ENCODE measurements around the gene GRK7. TPM values are rescaled to one million over a fixed set of nuclear protein-coding genes. Genes with fewer than 3 reads are reported as not detected.

The GRK7 gene
- total RNA-seq, 1 experiment from 2014 or later: not detected

GRCh38 chr3:141728355-141728892 lies 34.8 kb upstream of the GRK7 start:
- Histone ChIP-seq H2BK15ac (ENCODE audit: low read depth, low read length) (no peak overlapping the region), H4K5ac (ENCODE audit: insufficient read length, low read depth, low read length) (no peak overlapping the region), H2AFZ (ENCODE audit: low read length) (no peak overlapping the region), H2BK20ac (ENCODE audit: low read depth, low read length, poor library complexity, severe bottlenecking) (no peak overlapping the region), H4K8ac (replicated peaks; ENCODE audit: insufficient read length, low read depth, low read length) (no peak overlapping the region), H3K27ac (ENCODE audit: insufficient read length, low read depth, low read length) (no peak overlapping the region), H3K23me2 (ENCODE audit: insufficient read length, low read depth, low read length, poor library complexity, severe bottlenecking) (no peaks in the 10 kb centered on the region), H3K79me1 (ENCODE audit: insufficient read depth, low read depth, low read length, poor library complexity, severe bottlenecking) (no peaks in the 10 kb centered on the region), H3K23ac (ENCODE audit: insufficient read length, low read depth, low read length) (no peak overlapping the region), H3K9ac (ENCODE audit: extremely low read depth, insufficient read length, low read length) (no peak overlapping the region), H4K91ac (ENCODE audit: insufficient read length, low read depth, low read length) (no peak overlapping the region), H3K56ac (ENCODE audit: insufficient read length, low read depth, low read length) (no peak overlapping the region), H3K4ac (ENCODE audit: low read depth, low read length) (no peak overlapping the region), H3K4me2 (ENCODE audit: insufficient read depth, insufficient read length, low read length) (no peak overlapping the region), H4K20me1 (ENCODE audit: control insufficient read depth, insufficient read depth, insufficient read length) (no peaks in the 10 kb centered on the region), H3T11ph (ENCODE audit: low read length) (no peak overlapping the region), H3K4me1 (ENCODE audit: insufficient read depth, low read length) (no peaks in the 10 kb centered on the region), H2BK12ac (ENCODE audit: insufficient read length, low read depth, low read length) (no peak overlapping the region), H3K79me2 (ENCODE audit: insufficient read depth, low read length) (no peaks in the 10 kb centered on the region), H3K27me3 (ENCODE audit: insufficient read depth, low read length) (no peaks in the 10 kb centered on the region), H2BK120ac (ENCODE audit: low read depth, low read length, poor library complexity, severe bottlenecking) (no peak overlapping the region), H3K18ac (ENCODE audit: insufficient read length, low read depth, low read length) (no peak overlapping the region), H2AK5ac (ENCODE audit: insufficient read length, low read length) (no peak overlapping the region), H2BK5ac (ENCODE audit: insufficient read length, low read length) (no peak overlapping the region), H3K9me3 (ENCODE audit: control insufficient read depth, low read depth, low read length) (no peaks in the 10 kb centered on the region), H3K14ac (ENCODE audit: insufficient read depth, low read length) (no peak overlapping the region)
- Mint-ChIP-seq H3K27ac (no peak overlapping the region), H3K4me1 (peaks cover 9 to 13% of the 10 kb centered on the region in 2 experiments), H3K36me3 (ENCODE audit: insufficient read depth in 1 of 3, low read depth in 3 of 3) (no peaks in the 10 kb centered on the region), H3K4me3 (no peak overlapping the region), H3K9me3 (no peaks in the 10 kb centered on the region), H3K27me3 (ENCODE audit: low read depth) (no peaks in the 10 kb centered on the region)
- no CpG with 5 or more reads among the region's 5 CpGs for WGBS (ENCODE audit: extremely low coverage, insufficient read length, low lambda C conversion rate)
- no peak for DNase-seq
- TF ChIP-seq CTCF (conservative IDR thresholded peaks at IDR 0.05): no peak
